HEK293 (cell line): ENCODE results near the gene CTTN.

Source experiments
- CTCF ChIA-PET: fragments of 350-600 bp; formaldehyde crosslinking; extraction: SDS; loops from one replicate; lab custom pipeline; 2021; ENCODE audit warnings: antibody characterized with exemption; lab: Yijun Ruan, JAX
- POLR2A ChIA-PET: fragments of 300-600 bp; formaldehyde crosslinking; extraction: SDS; loops from one replicate; lab custom pipeline; 2020; ENCODE audit warnings: antibody characterized with exemption, inconsistent platforms; lab: Yijun Ruan, JAX
- H3K27ac ChIP-seq: fragments of 200-500 bp; sonication (Bioruptor generic); 2 replicates; pipeline ENCODE4 v1.5.1; 2014; ENCODE audit warnings: low read depth, low read length, control low read depth, inconsistent platforms; ENCODE audit errors: extremely low read depth
- H3K36me3 ChIP-seq, 2 experiments: fragments of 200-500 bp in 1 of 2; sonication (Bioruptor generic) in 1 of 2; 1 replicate in 1 of 2; 2 replicates in 1 of 2; pipeline ENCODE4 v1.5.1; 2014 to 2017; ENCODE audit warnings: inconsistent platforms in 2 of 2, low read length in 2 of 2; ENCODE audit not compliant: control insufficient read depth in 2 of 2, insufficient read depth in 1 of 2
- H3K4me1 ChIP-seq: fragments of 200-500 bp; sonication (Bioruptor generic); 2 replicates; pipeline ENCODE4 v1.5.1; 2014; ENCODE audit warnings: mild to moderate bottlenecking, low read length, inconsistent platforms; ENCODE audit not compliant: control insufficient read depth, insufficient read depth
- H3K4me3 ChIP-seq: 2 replicates; pipeline ENCODE4 v1.5.1; 2011; ENCODE audit warnings: low read depth, mild to moderate bottlenecking, control low read depth, low read length, moderate library complexity
- H3K9me3 ChIP-seq: fragments of 200-500 bp; sonication (Bioruptor generic); 2 replicates; pipeline ENCODE4 v1.5.1; 2014; ENCODE audit warnings: low read depth, low read length, inconsistent platforms; ENCODE audit not compliant: control insufficient read depth, insufficient read depth
- GLI4 ChIP-seq: fragments of 450-650 bp; formaldehyde crosslinking; IDR thresholded peaks from 2 replicates; pipeline ENCODE4 v1.5.1; 2016; ENCODE audit warnings: missing biosample characterization, missing genetic modification characterization
- KLF1 ChIP-seq: fragments of 450-650 bp; formaldehyde crosslinking; IDR thresholded peaks from 2 replicates; pipeline ENCODE4 v1.5.1; 2016; ENCODE audit warnings: missing biosample characterization, missing genetic modification characterization
- ZBTB20 ChIP-seq: fragments of 450-650 bp; formaldehyde crosslinking; IDR thresholded peaks from 2 replicates; pipeline ENCODE4 v1.5.1; 2016; ENCODE audit warnings: missing biosample characterization, missing genetic modification characterization
- ZBTB21 ChIP-seq: fragments of 450-650 bp; formaldehyde crosslinking; IDR thresholded peaks from 2 replicates; pipeline ENCODE4 v1.5.1; 2017; ENCODE audit warnings: missing biosample characterization, missing genetic modification characterization
- ZBTB48 ChIP-seq: fragments of 450-650 bp; formaldehyde crosslinking; IDR thresholded peaks from 2 replicates; pipeline ENCODE4 v1.5.1; 2016; ENCODE audit warnings: missing biosample characterization, missing genetic modification characterization
- ZFHX2 ChIP-seq: fragments of 450-650 bp; formaldehyde crosslinking; conservative IDR thresholded peaks from 2 replicates; pipeline ENCODE4 v1.5.1; 2016; ENCODE audit warnings: missing biosample characterization, missing genetic modification characterization
- ZNF10 ChIP-seq: fragments of 450-650 bp; formaldehyde crosslinking; IDR thresholded peaks from 2 replicates; pipeline ENCODE4 v1.5.1; 2017; ENCODE audit warnings: missing biosample characterization, missing genetic modification characterization
- ZNF121 ChIP-seq: fragments of 450-650 bp; formaldehyde crosslinking; IDR thresholded peaks from 2 replicates; pipeline ENCODE4 v1.5.1; 2016; ENCODE audit warnings: missing biosample characterization, missing genetic modification characterization
- ZNF132 ChIP-seq: fragments of 450-650 bp; formaldehyde crosslinking; IDR thresholded peaks from 2 replicates; pipeline ENCODE4 v1.5.1; 2017; ENCODE audit warnings: missing biosample characterization, missing genetic modification characterization, borderline replicate concordance
- ZNF138 ChIP-seq: fragments of 450-650 bp; formaldehyde crosslinking; IDR thresholded peaks from 2 replicates; pipeline ENCODE4 v1.5.1; 2016; ENCODE audit warnings: missing biosample characterization, missing genetic modification characterization, borderline replicate concordance
- ZNF157 ChIP-seq: fragments of 450-650 bp; formaldehyde crosslinking; IDR thresholded peaks from 2 replicates; pipeline ENCODE4 v1.5.1; 2016; ENCODE audit warnings: missing biosample characterization, missing genetic modification characterization
- ZNF202 ChIP-seq: fragments of 450-650 bp; formaldehyde crosslinking; IDR thresholded peaks from 2 replicates; pipeline ENCODE4 v1.5.1; 2016; ENCODE audit warnings: missing biosample characterization, missing genetic modification characterization, borderline replicate concordance
- ZNF426 ChIP-seq: fragments of 450-650 bp; formaldehyde crosslinking; IDR thresholded peaks from 2 replicates; pipeline ENCODE4 v1.5.1; 2017; ENCODE audit warnings: missing biosample characterization, missing genetic modification characterization, mild to moderate bottlenecking, inconsistent platforms, moderate library complexity
- ZNF473 ChIP-seq: fragments of 450-650 bp; formaldehyde crosslinking; IDR thresholded peaks from 2 replicates; pipeline ENCODE4 v1.5.1; 2017; ENCODE audit warnings: missing biosample characterization, missing genetic modification characterization
- ZNF510 ChIP-seq: fragments of 450-650 bp; formaldehyde crosslinking; IDR thresholded peaks from 2 replicates; pipeline ENCODE4 v1.5.1; 2018; ENCODE audit warnings: mild to moderate bottlenecking, missing genetic modification characterization, missing biosample characterization; ENCODE audit not compliant: insufficient replicate concordance
- ZNF585B ChIP-seq: fragments of 450-650 bp; formaldehyde crosslinking; IDR thresholded peaks from 2 replicates; pipeline ENCODE4 v1.5.1; 2016; ENCODE audit warnings: missing biosample characterization, missing genetic modification characterization
- ZNF623 ChIP-seq: fragments of 450-650 bp; formaldehyde crosslinking; IDR thresholded peaks from 2 replicates; pipeline ENCODE4 v1.5.1; 2016; ENCODE audit warnings: missing biosample characterization, missing genetic modification characterization
- ZSCAN16 ChIP-seq: fragments of 450-650 bp; formaldehyde crosslinking; IDR thresholded peaks from 2 replicates; pipeline ENCODE4 v1.5.1; 2016; ENCODE audit warnings: missing biosample characterization, missing genetic modification characterization
- ZSCAN23 ChIP-seq: fragments of 450-650 bp; formaldehyde crosslinking; IDR thresholded peaks from 2 replicates; pipeline ENCODE4 v1.5.1; 2016; ENCODE audit warnings: missing biosample characterization, missing genetic modification characterization
- TF ChIP-seq, protein P1 (sequence below): fragments of 450-650 bp; formaldehyde crosslinking; IDR thresholded peaks from 2 replicates; pipeline ENCODE4 v1.5.1; 2016; ENCODE audit warnings: missing biosample characterization, missing genetic modification characterization
- TF ChIP-seq, protein P2 (sequence below): fragments of 450-650 bp; formaldehyde crosslinking; IDR thresholded peaks from 2 replicates; pipeline ENCODE4 v1.5.1; 2016; ENCODE audit warnings: missing biosample characterization, missing genetic modification characterization
- TF ChIP-seq, protein P3 (sequence below): fragments of 450-650 bp; formaldehyde crosslinking; IDR thresholded peaks from 2 replicates; pipeline ENCODE4 v1.5.1; 2016; ENCODE audit warnings: missing biosample characterization, missing genetic modification characterization
- TF ChIP-seq, protein P4 (sequence below): fragments of 450-650 bp; formaldehyde crosslinking; IDR thresholded peaks from 2 replicates; pipeline ENCODE4 v1.5.1; 2017; ENCODE audit warnings: missing biosample characterization, missing genetic modification characterization
- TF ChIP-seq, protein P5 (sequence below): fragments of 450-650 bp; formaldehyde crosslinking; IDR thresholded peaks from 2 replicates; pipeline ENCODE4 v1.5.1; 2016; ENCODE audit warnings: missing biosample characterization, missing genetic modification characterization, borderline replicate concordance

CTTN gene

DNA sequence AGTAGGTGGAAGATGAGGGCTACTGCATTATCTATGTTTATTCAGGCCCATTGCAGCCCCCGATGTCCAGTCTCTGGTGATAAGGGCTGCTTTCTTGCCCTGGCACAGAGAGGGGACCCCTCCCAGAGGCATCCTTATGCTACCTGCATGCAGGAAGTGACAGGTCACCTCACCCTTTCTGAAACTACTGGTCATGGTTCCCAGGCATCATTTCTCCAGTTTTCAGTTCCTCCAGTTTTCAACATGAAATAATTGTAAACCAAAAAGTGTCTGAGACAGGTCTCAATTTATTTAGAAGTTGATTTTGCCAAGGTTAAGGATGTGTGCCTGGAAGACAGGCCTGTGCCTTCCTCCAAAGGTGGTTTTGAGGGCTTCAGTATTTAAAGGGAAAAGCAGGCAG lies 57.0 kb downstream of the CTTN start (continued):
- no peak for TF ChIP-seq ZNF623 (tag by site-specific recombination)
- TF ChIP-seq GLI4 (tag by site-specific recombination), result no peak
- TF ChIP-seq ZNF10 (tag by site-specific recombination), result no peak
- TF ChIP-seq, protein P1, sequence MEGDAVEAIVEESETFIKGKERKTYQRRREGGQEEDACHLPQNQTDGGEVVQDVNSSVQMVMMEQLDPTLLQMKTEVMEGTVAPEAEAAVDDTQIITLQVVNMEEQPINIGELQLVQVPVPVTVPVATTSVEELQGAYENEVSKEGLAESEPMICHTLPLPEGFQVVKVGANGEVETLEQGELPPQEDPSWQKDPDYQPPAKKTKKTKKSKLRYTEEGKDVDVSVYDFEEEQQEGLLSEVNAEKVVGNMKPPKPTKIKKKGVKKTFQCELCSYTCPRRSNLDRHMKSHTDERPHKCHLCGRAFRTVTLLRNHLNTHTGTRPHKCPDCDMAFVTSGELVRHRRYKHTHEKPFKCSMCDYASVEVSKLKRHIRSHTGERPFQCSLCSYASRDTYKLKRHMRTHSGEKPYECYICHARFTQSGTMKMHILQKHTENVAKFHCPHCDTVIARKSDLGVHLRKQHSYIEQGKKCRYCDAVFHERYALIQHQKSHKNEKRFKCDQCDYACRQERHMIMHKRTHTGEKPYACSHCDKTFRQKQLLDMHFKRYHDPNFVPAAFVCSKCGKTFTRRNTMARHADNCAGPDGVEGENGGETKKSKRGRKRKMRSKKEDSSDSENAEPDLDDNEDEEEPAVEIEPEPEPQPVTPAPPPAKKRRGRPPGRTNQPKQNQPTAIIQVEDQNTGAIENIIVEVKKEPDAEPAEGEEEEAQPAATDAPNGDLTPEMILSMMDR (tag by site-specific recombination), result no peak
- TF ChIP-seq ZBTB21 (tag by site-specific recombination), result no peak
- TF ChIP-seq ZNF473 (tag by site-specific recombination), result no peak
- TF ChIP-seq, all 188 proteins: peak for 0

DNA sequence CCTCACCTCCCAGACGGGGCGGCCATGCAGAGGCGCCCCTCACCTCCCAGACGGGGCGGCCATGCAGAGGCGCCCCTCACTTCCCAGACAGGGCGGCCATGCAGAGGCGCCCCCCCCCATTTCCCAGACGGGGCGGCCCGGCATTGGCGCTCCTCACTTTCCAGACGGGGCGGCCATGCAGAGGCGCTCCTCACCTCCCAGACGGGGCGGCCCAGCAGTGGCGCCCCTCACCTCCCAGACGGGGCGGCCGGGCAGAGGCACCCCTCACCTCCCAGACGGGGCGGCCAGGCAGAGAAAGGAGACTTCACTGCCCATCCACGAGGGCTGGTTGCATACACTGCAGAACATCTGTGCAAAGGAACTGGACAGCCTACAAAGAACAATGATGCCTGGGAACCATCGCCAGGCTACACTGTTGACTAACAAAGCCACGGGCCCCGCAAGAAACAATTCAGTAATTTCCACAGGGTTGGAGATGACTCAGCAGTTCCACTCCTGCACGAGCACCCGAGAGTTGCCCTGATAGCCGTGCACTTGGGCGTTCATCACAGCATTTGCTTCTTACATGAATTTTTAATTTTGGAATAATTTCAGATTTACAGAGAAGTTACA lies 58.7 kb downstream of the CTTN start:
- H3K36me3 ChIP-seq, result no peaks in the 10 kb centered on the region

More for the DNA sequence above, 58.7 kb downstream of the CTTN start:
- CTCF ChIA-PET, result interaction anchor here (0.7 kb wide), 1 partner anchor 262 kb away, joined by 5 read pairs; no protein-coding TSS in a partner anchor
- no peak overlapping the region for H3K27ac ChIP-seq
- H3K9me3 ChIP-seq, result no peaks in the 10 kb centered on the region
- H3K4me1 ChIP-seq, result no peaks in the 10 kb centered on the region
- no peak overlapping the region for H3K4me3 ChIP-seq
- TF ChIP-seq ZSCAN16 (tag by site-specific recombination), result no peak
- TF ChIP-seq ZFHX2, result no peak
- TF ChIP-seq, protein P2, sequence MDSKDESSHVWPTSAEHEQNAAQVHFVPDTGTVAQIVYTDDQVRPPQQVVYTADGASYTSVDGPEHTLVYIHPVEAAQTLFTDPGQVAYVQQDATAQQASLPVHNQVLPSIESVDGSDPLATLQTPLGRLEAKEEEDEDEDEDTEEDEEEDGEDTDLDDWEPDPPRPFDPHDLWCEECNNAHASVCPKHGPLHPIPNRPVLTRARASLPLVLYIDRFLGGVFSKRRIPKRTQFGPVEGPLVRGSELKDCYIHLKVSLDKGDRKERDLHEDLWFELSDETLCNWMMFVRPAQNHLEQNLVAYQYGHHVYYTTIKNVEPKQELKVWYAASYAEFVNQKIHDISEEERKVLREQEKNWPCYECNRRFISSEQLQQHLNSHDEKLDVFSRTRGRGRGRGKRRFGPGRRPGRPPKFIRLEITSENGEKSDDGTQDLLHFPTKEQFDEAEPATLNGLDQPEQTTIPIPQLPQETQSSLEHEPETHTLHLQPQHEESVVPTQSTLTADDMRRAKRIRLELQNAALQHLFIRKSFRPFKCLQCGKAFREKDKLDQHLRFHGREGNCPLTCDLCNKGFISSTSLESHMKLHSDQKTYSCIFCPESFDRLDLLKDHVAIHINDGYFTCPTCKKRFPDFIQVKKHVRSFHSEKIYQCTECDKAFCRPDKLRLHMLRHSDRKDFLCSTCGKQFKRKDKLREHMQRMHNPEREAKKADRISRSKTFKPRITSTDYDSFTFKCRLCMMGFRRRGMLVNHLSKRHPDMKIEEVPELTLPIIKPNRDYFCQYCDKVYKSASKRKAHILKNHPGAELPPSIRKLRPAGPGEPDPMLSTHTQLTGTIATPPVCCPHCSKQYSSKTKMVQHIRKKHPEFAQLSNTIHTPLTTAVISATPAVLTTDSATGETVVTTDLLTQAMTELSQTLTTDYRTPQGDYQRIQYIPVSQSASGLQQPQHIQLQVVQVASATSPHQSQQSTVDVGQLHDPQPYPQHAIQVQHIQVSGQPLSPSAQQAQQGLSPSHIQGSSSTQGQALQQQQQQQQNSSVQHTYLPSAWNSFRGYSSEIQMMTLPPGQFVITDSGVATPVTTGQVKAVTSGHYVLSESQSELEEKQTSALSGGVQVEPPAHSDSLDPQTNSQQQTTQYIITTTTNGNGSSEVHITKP (tag by site-specific recombination), result no peak
- TF ChIP-seq, protein P3, sequence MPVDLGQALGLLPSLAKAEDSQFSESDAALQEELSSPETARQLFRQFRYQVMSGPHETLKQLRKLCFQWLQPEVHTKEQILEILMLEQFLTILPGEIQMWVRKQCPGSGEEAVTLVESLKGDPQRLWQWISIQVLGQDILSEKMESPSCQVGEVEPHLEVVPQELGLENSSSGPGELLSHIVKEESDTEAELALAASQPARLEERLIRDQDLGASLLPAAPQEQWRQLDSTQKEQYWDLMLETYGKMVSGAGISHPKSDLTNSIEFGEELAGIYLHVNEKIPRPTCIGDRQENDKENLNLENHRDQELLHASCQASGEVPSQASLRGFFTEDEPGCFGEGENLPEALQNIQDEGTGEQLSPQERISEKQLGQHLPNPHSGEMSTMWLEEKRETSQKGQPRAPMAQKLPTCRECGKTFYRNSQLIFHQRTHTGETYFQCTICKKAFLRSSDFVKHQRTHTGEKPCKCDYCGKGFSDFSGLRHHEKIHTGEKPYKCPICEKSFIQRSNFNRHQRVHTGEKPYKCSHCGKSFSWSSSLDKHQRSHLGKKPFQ (tag by site-specific recombination), result no peak
- no peak for TF ChIP-seq ZNF138 (tag by site-specific recombination)
- no peak for TF ChIP-seq ZNF510 (tag by site-specific recombination)
- no peak for TF ChIP-seq ZSCAN23 (tag by site-specific recombination)
- TF ChIP-seq ZNF426, result no peak
- TF ChIP-seq ZBTB20 (tag by site-specific recombination), result no peak
- no peak for TF ChIP-seq KLF1 (tag by site-specific recombination)
- TF ChIP-seq, protein P4, sequence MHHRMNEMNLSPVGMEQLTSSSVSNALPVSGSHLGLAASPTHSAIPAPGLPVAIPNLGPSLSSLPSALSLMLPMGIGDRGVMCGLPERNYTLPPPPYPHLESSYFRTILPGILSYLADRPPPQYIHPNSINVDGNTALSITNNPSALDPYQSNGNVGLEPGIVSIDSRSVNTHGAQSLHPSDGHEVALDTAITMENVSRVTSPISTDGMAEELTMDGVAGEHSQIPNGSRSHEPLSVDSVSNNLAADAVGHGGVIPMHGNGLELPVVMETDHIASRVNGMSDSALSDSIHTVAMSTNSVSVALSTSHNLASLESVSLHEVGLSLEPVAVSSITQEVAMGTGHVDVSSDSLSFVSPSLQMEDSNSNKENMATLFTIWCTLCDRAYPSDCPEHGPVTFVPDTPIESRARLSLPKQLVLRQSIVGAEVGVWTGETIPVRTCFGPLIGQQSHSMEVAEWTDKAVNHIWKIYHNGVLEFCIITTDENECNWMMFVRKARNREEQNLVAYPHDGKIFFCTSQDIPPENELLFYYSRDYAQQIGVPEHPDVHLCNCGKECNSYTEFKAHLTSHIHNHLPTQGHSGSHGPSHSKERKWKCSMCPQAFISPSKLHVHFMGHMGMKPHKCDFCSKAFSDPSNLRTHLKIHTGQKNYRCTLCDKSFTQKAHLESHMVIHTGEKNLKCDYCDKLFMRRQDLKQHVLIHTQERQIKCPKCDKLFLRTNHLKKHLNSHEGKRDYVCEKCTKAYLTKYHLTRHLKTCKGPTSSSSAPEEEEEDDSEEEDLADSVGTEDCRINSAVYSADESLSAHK, result no peak
- TF ChIP-seq, protein P5, sequence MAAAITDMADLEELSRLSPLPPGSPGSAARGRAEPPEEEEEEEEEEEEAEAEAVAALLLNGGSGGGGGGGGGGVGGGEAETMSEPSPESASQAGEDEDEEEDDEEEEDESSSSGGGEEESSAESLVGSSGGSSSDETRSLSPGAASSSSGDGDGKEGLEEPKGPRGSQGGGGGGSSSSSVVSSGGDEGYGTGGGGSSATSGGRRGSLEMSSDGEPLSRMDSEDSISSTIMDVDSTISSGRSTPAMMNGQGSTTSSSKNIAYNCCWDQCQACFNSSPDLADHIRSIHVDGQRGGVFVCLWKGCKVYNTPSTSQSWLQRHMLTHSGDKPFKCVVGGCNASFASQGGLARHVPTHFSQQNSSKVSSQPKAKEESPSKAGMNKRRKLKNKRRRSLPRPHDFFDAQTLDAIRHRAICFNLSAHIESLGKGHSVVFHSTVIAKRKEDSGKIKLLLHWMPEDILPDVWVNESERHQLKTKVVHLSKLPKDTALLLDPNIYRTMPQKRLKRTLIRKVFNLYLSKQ, result no peak
- no peak for TF ChIP-seq ZNF121 (tag by site-specific recombination)
- no peak for TF ChIP-seq ZNF132 (tag by site-specific recombination)
- no peak for TF ChIP-seq ZNF202 (tag by site-specific recombination)
- no peak for TF ChIP-seq ZNF157 (tag by site-specific recombination)
- no peak for TF ChIP-seq ZNF585B (tag by site-specific recombination)
- TF ChIP-seq ZBTB48 (tag by site-specific recombination), result no peak
- POLR2A ChIA-PET, result no interaction called here
